SIG-M5 (cell line): ENCODE data around the gene GSTA4.

Experiments
- DNase-seq: peaks from one replicate; lab custom pipeline; 2025; lab: John Stamatoyannopoulos, UW

GSTA4 gene, protein sequence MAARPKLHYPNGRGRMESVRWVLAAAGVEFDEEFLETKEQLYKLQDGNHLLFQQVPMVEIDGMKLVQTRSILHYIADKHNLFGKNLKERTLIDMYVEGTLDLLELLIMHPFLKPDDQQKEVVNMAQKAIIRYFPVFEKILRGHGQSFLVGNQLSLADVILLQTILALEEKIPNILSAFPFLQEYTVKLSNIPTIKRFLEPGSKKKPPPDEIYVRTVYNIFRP

GRCh38 chr6:52995089-52995912 is at the start of gene GSTA4:
GSTA4 (minus strand) TSS chr6:52995284; CDS start chr6:52994243, 1,041 bp downstream.
- peak; percentile 55 for DNase-seq

GRCh38 chr6:53044572-53044971 is 49.5 kb upstream of the GSTA4 start:
- no peak for DNase-seq

GRCh38 chr6:53044071-53044470 is 49.0 kb upstream of the GSTA4 start:
- no peak for DNase-seq

- no peak for DNase-seq
Observed at GRCh38 chr6:53043581-53043980, 48.5 kb upstream of the GSTA4 start.

DNA sequence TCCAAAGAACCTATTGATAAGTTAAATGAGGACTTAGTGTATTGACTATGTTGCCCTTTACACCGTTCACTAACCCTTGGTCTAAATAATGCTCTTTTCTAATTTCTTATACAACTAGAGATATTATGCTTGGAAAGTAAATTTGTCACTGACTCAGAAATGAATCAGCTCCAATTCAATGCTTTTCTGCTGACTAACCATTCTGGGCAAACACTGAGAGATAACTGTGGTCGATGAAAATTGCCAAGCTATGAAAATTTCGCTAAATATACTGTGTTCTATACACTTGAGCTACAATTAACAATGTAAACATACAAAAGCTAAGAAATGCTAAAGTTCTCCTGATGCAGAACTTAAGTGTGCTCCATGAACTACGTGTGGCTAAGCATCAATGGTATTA is 47.0 kb upstream of the GSTA4 start:
- DNase-seq = no peak

DNA sequence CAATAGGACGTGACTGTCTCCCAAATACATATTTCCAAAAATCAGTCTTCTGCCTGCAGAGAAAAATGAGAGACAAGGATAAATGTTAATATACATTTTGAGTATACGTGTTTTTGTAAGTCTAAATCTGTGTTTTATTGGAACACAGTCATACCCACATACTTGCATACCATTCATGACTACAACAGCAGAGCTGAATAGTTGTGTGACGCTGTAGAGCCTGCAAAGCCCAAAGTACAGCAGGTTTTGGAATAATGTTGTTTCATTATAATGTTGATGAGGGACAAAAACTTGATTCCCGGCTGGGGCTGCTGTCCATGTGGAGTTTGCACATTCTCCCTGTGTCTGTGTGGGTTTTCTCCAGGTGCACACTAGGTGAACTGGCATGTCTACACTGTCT is 46.3 kb upstream of the GSTA4 start:
- DNase-seq = no peak

- DNase-seq = no peak
Observed at GRCh38 chr6:53038596-53038995, 43.5 kb upstream of the GSTA4 start.

GRCh38 chr6:53038141-53038540 is 43.1 kb upstream of the GSTA4 start:
- DNase-seq = no peak

DNA sequence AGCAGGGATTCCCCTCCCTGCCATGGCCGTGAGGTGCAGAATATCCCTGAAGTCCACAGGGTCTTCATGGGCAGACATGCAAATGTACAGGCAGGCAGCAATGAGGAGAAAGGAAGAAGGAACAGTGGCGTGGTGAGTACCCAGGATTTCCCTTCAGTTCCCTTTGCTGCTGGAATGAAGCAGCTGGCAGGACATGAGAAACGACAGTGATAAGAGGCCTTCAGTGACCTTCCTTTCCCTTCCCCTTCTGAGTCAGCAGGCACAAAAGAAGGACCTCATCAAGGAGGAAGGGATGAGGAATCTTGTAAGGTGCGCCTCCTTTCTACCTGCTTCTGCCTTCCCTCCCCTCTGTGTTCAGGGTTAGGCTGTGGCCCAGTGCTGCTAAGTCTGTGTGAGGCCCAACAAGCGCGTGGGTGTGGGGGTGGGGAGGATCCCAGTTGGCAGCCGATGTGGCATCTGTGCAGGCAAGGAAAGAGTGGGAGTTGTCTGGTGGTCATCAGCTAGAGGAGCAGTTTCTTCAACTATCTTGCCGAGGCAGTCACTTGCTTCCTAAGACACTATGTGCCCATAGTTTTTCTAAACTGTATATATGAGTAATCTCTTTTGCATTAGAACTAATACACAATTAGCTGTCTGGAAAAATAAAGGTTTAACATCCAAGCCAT is 40.6 kb upstream of the GSTA4 start:
- DNase-seq = no peak

GRCh38 chr6:53033764-53034163 is 38.7 kb upstream of the GSTA4 start:
- DNase-seq = no peak

DNA sequence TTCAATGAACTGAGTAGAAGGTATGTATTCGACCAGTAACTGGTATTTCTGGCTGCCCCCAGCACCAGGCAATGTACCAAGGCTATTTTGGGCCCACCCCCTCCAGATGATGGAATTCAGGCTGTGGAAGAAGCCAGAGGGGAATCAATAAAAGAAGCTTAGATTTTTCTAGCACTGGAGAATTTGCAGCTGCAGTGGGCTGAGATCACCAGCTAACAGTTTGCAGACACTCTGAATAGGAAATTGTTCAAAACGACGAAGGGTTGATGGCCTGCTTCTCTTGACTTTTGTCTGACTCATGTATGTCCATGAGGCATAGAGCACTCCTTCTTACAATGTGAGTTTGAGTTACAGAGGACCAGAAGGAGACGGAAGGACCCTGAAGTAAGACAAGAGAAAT is 37.8 kb upstream of the GSTA4 start:
- DNase-seq = no peak

DNA sequence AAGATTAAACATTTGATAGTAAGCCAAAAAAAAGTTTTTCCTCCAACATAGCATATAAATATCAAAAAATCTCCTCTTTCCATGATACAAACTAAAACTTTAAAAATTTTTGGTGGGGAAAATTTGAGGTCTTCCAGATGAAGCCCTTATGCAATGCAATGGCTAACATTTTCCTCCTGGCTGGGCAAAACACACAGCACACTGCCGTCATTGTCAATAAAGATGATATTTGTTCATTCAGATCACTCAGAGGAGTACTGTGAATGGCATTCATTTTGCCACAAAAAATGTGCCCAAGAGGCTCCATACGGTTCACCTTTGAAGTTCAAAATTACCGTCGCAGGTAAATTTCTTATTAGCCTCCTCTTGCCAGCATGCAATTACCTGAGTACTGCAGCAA is 36.2 kb upstream of the GSTA4 start:
- no peak for DNase-seq

- no peak for DNase-seq
Observed at GRCh38 chr6:53029761-53030160, 34.7 kb upstream of the GSTA4 start.

GRCh38 chr6:53029257-53029656 is 34.2 kb upstream of the GSTA4 start:
- no peak for DNase-seq

DNA sequence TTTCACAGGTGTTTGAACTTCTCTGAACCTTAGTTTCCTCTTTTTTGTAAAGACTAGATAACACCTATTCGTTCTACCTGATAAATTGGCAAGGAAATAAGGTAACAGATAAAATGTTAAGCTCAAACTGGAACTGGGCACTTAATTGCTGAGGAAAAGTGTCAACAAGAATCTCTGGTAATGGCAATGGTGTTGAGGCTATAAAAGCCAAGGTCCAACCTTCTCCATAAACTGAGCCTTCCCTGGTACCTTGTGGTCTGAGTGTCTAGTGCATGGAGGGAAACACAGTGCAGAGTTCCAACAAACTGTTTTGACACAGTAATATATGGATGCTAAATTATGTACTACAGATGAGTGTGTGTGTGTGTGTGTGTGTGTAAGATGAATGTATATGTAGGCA is 33.4 kb upstream of the GSTA4 start:
- DNase-seq = no peak

GRCh38 chr6:53027131-53027718 is 32.1 kb upstream of the GSTA4 start:
- DNase-seq = no peak

- DNase-seq = no peak
Observed at GRCh38 chr6:53026526-53026925, 31.4 kb upstream of the GSTA4 start.

DNA sequence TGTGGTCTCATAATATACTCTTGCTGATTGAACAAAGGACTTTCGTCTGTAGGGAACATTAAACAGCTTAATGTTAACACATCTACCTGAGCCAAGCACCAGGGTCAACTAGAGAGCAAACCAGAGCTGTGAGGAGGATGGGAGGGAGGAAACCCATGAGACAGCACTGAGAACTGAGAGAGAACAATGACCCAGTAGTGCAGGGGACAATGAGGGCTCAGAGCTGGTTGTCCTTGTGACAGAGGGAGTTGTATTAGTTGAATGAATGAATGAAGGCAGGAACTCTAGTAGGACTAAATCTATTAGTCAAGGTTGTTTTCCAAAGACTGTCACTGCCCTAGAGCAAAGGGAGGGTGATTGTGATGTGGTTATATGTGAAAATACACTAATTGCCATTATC is 28.2 kb upstream of the GSTA4 start:
- no peak for DNase-seq

- no peak for DNase-seq
Observed at GRCh38 chr6:53020005-53020744, 25.1 kb upstream of the GSTA4 start.

DNA sequence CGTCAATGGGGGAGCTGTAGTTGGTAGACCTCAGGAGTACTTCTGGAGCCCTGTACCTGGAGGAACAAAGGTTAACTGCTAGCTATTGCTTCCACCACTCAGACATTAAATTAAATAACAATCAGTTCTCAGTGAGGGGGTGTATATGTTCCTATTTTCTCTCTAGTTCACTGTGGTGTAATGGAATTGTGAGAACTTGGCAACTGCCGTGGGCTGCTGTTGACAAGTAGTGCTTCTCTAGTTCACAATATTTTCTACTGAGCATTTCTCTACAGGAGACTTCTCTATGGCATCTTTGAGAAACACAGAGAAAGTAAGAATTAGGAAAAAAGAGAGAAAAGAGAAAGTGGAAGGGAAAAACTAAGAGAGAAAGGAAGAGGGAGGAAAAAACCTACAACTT is 23.4 kb upstream of the GSTA4 start:
- DNase-seq = no peak

DNA sequence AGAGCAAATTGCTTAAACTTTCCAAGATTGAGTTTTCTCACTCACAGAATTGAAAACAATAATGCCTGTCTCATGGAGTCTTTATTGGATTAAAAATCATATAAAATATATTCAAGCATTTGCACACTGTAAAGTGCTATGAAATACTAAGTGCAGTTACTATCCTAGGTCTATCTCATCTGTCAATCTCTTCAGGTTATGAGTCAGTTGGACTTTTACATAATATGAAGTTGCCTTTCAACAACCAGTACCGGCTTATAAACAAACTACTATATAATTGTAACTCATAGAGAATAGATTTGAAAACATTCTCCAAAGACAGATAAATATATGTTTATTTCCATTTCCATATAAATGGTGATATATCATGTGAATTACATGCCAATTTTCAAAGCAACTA is 20.4 kb upstream of the GSTA4 start:
- DNase-seq = no peak

- no peak for DNase-seq
Observed at GRCh38 chr6:53014744-53015143, 19.7 kb upstream of the GSTA4 start.
